Measurements from ENCODE around the gene PAK3.

Gene PAK3

DNA sequence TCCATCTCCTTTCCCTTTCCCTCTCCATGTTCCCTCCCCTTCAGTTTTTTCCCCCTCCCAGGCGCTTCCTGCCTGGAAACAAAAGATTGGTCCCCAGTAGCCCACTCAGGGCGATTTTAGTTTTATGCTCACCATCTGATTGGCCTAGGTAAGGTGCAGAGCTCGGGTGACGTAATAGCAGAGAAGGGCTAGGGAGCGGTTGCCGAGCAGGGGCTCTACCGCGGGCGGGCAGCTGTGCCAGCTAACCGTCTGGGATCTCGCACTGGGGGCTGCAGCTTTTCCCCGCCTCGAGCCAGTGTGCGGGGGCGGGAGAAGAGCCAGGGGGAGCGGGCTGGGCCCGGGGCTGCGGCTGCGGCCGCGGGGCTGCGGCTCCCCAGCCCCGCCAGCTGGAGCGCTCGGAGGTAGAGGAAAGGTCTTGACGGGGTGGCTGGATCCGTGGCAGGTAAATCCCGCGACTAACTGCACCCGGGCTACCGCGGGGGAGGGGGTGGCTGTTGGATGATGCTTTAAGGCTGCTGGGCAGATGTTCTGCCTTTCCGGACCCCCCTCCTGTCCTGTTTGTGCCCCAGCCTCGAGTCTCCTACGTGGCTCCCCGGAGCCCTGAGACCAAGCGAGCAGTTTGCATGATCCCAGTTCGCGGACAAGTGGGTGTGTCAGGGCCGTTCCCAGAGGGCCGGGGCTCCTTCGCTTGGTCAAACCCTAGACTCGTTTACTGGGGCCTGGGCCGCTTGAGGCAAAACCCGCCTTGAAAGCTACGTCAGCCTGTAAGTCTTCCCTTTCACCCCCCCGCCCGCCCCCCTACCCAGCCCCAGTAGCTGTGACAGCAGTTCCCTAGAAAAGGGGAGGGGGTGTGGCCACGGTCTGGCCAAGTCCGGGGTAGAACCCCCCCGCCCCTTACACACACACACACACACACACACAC is at the start of gene PAK3:
TSS of gene PAK3 (plus strand) at position 218 of the 922 bp plus-strand sequence. CDS start 26,913 bp downstream, outside the sequence.
- no peak for DNase-seq (ENCODE audit: low read depth, low spot score)

DNA sequence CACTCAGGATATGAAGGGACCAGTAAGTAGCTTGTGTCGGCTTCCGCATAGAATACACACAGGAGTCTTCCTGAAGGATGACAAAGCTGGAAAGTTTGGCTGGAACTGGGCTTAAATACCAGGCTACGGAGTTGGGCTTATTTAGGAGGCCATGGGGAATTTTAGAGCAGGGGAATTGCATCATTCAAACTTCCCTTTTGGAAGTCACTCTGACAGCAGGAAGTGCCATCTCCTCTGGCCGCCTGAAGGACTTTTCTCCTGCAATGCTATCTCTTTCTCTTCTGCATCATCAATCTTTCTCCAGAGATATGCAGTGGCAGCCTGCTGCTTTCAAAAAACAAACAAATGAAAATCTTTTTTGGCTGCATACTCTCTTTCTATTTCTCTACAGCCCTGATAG is 48.4 kb upstream of the PAK3 start:
- DNase-seq (ENCODE audit: low read depth, low spot score): no peak

DNA sequence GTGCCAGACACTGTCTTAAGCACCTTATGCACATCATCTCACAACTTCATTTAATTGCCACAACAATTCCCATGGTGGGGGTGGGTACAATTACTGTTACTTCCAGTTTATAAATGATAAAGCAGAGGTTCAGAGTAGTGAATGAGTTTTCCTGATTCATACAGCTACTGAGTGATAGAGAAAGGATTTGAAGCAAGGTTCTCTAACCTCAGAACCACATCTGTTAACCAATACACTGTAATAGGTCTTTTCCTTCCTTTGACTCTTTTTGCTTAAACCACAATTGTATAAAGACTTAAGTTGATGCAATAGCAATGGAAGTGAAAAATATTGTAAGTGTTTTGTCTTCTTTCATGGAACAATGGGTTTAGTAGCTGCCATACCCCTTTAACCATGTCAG is 43.5 kb upstream of the PAK3 start:
- DNase-seq (ENCODE audit: low read depth, low spot score): no peak

DNA sequence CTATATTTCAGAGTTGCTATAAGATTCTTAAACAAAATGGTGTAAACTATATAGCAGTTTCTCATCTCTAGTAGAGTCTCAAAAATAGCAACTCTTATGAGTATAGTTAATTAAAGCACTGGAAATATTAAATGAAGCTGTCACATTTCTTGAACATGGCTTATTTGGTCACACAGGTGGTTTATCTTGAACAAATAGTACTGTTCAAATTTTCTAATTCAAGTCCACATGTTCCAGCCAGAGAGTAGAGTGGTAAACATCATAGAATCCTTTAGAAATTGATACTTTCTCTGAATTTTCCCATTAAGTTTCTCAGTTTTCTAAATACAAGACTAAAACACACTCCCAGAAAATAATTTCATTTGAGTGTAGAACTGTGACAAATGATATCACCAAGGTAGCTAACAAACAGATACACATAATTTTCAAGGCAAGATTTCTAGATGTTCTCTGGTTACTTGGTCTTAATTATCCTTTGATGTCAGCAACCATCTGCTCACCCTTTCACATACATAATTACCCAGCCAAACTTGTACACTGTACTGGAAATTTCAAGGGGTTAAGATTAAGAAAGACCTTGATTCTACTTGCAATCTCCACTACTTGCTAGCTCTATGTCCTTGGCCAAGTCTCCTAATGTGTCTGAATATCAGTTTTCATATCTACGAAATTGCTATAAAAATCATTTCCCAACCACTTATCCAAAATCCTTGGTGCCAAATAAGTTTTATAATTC is 24.3 kb upstream of the PAK3 start:
- no peak for DNase-seq (ENCODE audit: low read depth, low spot score)

DNA sequence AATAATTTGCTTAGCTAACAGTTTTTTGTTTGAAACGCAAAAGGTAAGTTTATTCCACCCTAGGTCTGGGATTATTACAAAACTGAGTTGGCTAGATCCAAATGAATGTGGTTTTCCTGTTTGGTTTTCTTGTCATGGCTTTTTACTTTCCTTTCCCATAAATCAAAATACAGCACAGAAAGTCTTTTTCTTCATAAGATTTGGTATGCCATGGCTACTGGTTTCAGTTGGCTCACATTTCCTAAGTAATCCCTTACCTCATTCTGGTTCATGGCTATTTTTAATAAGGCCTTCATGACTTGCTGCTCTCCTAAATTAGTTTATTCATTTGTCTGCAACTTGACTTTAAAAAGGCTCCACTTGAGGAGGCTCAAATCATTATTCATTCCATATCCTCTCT is 12.9 kb upstream of the PAK3 start:
- no peak for DNase-seq (ENCODE audit: low read depth, low spot score)

DNA sequence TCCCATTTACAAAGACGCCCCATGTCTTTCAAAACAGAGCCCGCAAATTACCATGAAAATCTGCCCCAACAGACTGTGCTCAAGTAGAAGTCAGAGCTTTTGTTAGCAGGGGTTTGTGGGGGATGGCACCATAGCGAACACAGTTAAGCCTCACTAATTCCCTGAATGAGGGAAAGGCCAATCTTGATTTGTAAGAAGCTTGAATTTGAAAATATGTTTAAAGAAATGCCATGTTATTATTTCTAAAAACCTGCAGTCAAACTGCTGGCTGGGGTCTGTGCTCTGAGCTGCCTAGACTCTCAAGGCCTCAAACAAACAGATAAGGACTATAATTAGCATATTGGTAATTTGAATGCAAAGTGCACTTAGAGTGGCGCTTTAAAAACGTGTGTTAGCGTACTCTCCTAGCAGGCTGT is 9.4 kb upstream of the PAK3 start:
- DNase-seq (ENCODE audit: low read depth, low spot score): no peak

DNA sequence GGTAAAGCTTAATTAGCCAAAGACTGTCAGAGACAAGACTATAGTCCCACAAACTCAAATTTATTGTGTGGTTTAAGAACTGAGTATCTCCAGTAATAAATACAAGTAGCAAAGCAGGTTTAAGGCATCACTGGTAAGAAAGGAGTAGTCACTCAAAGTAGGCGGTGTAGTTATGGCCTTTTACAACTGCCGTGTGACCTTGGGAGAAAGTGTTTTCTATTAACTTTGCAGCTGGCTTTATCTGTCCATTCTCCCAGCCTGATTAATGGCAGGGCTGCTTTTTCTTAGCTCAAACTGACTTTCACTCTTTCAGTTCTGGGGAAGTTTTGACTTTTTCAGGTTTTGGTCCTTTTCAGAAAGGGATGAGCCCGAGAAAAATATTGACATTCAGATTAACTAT is 7.4 kb upstream of the PAK3 start:
- DNase-seq (ENCODE audit: low read depth, low spot score): no peak

DNA sequence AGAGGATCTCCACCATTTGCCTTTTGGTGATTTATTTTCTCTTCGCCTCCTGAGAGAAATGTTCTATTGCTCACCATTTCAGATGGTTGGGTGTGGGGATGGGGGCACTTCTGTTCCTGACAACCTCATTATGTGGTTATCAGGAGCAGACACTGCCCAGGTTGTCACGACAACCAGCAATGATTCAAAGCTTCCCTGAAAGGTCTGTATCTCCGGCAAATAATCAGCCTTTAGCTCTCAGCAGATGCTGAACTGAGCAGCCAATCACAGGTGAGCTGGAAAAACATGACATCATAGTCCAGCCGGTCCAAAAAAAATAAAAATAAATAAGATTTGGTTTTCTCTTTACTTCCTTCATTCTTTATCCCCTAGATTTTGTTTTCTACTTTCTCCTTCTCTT is 5.5 kb upstream of the PAK3 start:
- DNase-seq (ENCODE audit: low read depth, low spot score): no peak

DNA sequence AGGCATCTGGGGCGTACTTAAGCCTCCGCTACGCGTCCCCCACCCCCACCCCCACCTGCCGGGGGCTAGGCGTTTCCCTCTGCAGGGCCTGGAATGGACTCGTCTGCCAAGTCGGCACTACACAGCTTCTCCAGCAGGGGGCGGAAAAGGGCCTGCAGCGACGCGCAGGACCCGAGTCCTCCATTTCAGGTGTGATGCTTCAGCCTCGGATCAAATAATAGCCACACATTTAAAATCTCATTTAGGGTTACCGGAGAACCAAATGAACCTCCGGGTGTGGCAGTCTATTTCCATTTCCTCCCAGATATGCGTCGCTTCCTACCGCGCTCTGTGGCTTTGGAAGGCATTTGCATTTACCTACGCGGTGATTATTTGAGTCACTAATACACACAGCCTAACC is 2.9 kb downstream of the PAK3 start:
- DNase-seq (ENCODE audit: low read depth, low spot score): peak; percentile 21

DNA sequence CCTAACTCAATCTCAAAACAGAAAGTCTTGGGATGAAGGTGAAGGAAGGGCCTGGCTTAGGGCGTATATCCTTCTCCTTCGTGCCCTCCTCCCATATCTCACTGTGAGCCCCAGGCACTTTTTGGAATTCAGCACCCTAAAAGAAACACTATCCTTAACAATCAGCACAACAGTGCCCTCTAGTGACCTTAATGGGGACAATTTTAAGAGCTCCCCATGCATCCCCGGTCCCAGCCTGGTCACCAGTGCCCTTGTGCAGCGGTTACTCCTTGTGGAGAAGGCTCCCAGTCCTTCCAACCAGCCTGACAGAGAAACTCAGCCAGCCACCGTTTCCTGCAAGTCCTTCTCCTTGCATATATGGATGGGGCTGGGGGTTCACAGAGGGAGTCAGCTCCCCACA is 4.2 kb downstream of the PAK3 start:
- DNase-seq (ENCODE audit: low read depth, low spot score): no peak

DNA sequence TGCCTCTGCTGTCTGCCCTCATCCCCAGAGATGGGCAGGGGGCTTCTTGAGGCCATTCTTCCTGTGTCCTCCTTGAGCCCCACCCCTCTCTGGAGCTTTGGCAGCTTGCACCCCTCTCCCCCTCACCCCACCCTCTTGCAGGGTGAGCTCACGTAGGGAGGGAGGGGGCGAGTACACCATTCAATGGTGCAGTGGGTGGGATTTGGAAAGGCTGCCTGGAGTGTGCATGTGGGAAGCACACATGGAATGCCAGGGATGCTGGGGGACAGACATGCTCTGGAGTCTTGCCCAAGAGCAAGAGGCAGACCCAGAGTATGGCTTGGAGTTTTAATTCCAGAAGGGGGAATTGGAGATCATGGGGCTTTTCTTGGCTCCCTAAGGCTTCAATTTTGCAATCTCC is 5.6 kb downstream of the PAK3 start:
- no peak for DNase-seq (ENCODE audit: low read depth, low spot score)

DNA sequence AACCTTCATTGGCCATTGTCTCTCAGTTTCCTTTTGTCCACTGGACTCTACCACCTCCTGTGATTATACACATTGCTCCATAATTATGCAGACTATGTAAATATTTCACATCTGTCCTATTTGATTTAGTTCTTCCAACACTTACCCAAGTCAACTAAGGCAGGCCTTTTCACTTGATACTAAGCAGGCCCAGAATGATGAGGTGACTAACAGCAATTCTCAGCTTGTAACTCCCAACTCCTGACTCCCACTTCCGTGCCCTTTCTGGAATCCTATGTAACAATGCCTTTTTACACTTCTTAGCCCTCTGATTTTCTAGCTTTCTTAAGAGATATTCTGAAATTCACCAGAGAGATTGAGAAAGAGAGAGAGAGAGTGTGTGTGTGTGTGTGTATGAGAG is 6.6 kb downstream of the PAK3 start:
- no peak for DNase-seq (ENCODE audit: low read depth, low spot score)

DNA sequence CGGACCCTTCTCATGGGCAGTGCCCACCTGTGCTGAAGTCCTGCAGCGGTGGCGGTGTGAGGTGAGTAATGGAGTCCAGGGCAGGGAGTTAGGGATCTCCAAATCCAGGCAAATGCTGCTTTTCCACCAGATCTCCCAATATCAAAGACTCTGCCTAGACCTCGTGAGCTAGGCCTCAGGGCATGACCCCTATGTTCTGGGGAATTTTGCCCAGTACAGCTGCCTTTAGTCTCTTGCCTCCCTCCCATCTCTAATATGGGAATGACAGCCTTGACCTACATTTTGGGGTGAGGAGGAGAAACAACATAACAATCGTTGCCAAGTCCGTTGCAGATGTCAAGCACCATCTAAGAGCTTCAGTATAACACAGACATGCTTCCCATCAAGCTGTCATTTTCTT is 7.3 kb downstream of the PAK3 start:
- no peak for DNase-seq (ENCODE audit: low read depth, low spot score)

DNA sequence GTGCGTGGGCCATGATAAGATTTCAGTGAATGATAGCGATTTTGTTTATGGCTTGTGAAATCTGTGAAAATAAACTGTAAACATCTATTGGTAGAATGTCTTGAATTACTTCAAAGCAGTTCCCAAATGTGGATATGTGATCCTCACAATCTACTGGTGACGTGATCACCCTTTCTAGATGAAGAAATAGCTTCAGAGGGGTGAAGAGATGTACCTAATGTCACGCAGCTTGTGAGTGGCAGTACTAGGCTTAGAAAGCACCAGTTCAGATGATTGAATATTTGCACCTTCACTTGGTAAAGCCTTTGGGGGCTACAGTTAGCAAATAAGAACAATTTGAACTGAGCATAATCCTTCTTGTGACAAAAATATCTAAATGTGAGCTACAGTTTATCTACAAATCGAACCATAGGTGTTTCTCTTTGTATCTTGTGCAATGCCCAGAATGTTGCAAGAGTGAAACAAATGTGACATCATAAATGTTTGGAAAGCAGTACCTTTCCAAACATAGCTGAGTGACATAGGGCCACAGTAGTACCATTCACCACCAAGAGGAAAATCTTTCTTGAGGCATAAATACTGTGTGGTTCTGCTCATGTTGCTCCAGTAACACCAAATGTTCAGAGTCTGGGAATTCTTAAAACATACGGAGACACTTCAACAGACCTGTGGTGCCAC is 14.2 kb downstream of the PAK3 start:
- DNase-seq (ENCODE audit: low read depth, low spot score): no peak

DNA sequence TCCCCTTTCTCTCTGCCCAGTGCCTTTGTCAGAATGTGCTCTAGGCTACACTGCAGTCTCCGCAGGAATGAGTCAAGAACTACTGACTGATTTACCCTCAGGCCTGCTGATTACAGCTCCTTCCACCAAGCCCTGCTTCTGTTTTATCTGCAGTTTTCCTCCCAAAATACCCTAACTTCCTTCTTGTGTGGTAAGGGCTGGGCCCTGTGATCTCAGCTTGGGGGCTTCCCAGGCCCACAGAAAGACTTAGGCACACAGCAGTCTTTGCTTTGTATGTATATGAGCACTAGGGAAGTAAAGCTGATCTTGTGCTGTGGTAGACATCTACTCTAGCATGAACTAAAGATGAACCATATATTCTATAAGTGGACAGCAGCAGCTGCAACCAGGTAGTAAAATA is 18.8 kb downstream of the PAK3 start:
- DNase-seq (ENCODE audit: low read depth, low spot score): no peak

DNA sequence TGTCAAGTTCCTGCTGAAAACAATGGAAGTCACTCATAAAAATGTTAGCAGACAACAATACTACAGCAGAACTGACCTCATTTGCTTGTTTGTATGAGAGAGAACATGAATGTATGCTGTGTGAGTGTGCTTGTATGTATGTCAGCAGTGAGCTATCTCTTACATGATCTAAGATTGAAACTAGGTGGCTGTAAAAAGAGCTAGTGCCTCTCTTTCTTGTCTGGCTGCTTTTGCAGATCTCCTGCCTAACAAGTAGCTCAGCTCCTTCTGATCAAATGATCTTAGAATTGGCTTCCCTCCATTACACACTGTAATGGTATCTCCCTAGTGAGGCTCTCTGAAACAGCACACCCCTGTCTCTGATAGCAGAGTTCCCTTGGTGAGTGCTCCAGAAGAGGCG is 20.7 kb downstream of the PAK3 start:
- no peak for DNase-seq (ENCODE audit: low read depth, low spot score)

DNA sequence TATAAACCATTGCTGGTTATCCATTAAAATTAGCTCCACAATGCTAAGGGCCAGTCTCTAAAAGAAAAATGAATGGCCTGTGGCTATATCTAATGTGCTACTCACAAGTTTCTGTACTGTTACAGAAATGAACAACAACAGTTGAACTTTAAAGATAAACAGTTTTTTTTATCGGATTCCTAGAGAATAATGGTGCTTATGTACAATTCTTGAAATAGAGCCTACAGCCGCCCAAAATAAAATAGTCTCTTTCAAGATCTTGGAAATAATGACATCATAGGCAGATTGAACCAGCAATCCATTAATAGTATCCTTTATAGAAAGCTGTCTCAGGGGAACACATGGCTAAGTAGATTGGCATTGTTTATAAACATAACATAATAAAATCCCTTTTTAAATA is 23.4 kb downstream of the PAK3 start:
- no peak for DNase-seq (ENCODE audit: low read depth, low spot score)

DNA sequence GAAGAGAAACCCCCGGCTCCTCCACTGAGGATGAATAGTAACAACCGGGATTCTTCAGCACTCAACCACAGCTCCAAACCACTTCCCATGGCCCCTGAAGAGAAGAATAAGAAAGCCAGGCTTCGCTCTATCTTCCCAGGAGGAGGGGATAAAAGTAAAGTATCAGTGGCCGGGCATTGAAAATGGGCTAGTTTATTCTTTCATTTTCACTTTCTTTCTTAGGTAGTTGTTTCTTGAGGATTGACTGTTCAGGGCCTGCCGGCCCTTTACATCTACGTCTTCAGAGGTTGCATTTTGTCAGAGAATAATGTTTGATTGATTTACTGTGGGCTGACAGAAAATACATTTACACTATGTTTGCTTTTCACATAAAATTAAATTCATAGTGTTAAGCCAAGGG is 27.1 kb downstream of the PAK3 start:
- DNase-seq (ENCODE audit: low read depth, low spot score): no peak

DNA sequence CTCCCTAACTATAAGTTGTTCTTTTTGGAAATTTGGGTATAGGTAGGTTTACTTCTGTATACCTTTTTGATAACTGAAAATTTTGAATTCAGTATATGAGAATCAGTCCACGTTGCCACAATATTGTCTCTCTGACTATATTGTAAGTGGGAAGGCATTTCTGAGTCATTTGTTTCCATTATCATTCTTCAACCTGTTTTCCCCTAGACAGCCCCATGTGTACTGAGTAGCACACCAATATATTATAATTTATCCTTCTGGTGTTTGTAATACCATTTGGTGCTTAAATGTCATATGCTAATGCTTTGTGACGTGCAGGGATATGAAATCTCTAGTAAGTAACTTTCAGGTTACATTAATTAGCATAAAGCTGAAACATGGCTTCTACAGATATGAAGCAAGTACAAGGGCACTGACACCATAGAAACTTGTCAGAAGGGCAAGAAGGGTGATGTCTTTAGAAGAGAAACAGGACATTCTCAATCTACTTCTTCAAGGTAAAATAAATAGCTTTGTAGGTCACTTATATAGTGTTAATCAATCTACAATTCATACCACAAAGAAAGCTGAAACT is 27.7 kb downstream of the PAK3 start:
- no peak for DNase-seq (ENCODE audit: low read depth, low spot score)

DNA sequence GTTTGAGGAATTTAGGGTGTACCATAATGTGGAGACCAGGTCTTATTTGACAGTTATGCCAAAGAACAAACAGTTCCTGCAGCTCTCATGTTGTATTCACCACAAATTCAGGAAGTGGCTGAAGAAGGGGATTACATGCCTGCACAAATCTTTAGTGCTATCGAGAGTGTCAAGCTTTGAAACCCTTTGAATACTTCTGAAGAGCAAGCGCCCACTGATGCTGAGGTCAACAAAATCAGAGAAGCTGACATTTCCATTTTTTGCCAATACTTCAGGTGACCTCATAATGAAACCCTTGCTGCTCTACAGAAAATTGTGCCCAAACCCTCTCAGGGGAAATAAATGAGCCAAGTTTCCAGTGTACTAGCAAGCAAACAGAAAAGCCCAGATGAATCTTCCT is 28.4 kb downstream of the PAK3 start:
- DNase-seq (ENCODE audit: low read depth, low spot score): no peak

DNA sequence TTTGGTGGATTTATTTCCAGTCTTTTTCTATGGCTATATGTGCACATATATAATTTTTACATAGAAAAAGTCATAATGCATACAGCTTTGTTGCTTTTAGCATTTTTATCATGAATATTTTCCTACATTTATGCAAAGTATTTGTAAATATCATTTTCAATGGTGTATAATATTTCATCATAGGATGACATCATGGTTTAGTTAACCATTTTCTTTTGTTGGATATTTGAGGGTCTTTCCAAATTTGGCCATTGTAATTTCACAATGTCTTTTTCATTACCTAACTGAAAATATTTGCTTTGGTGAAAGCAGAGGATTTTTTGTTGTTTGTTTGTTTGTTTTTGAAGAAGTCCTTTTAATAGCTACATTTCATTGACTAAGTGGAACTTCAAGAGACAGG is 31.0 kb downstream of the PAK3 start:
- DNase-seq (ENCODE audit: low read depth, low spot score): no peak

DNA sequence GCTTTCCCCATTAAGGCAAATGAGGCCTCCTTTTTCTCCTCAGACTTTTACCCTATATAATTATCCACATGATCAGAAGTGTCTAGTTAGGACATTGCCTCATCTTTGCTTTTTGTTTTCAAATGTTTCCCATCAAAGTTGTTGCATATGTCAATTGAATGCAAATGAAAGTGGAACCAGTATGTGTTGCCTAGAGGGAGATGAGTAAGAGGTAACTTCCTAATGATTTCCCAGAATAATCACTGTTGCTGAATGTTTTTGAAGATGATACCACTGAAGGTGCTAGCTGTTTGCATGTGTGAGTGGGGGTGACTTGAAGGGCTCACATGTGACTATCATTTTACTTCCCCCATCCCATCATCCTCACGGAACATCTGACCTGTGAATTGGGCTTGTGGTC is 33.9 kb downstream of the PAK3 start:
- DNase-seq (ENCODE audit: low read depth, low spot score): no peak

All from activated CD4-positive, CD25-positive, alpha-beta regulatory T cell treated with anti-CD3 and anti-CD28 coated beads, Interleukin-2, amount 50 U/mL, for 16 hours (primary cell).